HepG2 (cell line): ENCODE measurements around the gene FAM83C.

ENCODE experiments used
- EZH2 ChIP-seq: conservative IDR thresholded peaks from 2 replicates; pipeline ENCODE4 v1.6.1; 2012; ENCODE audit warnings: mild to moderate bottlenecking, low read depth, low read length, moderate library complexity
- FOXC1 ChIP-seq: sonication (generic); formaldehyde crosslinking; IDR thresholded peaks from 2 replicates; pipeline ENCODE4 v1.8.0; 2022; ENCODE audit warnings: mild to moderate bottlenecking, missing genetic modification reagents, borderline replicate concordance
- FOXK2 ChIP-seq: fragments of 450-650 bp; IDR thresholded peaks from 2 replicates; pipeline ENCODE4 v1.6.1; 2016
- GABPB1 ChIP-seq: IDR thresholded peaks from 2 replicates; pipeline ENCODE4 v1.6.1; 2016; ENCODE audit warnings: mild to moderate bottlenecking, missing genetic modification reagents, moderate library complexity, missing compliant biosample characterization
- KDM3A ChIP-seq: IDR thresholded peaks from 2 replicates; pipeline ENCODE4 v1.6.1; 2018; ENCODE audit warnings: low read depth, missing compliant biosample characterization
- ZSCAN12 ChIP-seq: sonication (generic); formaldehyde crosslinking; IDR thresholded peaks from 2 replicates; pipeline ENCODE4 v1.9.0; 2021; ENCODE audit warnings: mild to moderate bottlenecking, missing genetic modification reagents
- TF ChIP-seq, protein P1 (sequence below): sonication (generic); formaldehyde crosslinking; IDR thresholded peaks from 2 replicates; pipeline ENCODE4 v1.5.0; 2020; ENCODE audit warnings: mild to moderate bottlenecking, missing genetic modification reagents, moderate library complexity
- TF ChIP-seq, protein P2 (sequence below): sonication (generic); formaldehyde crosslinking; IDR thresholded peaks from 2 replicates; pipeline ENCODE4 v1.5.1; 2020; ENCODE audit warnings: mild to moderate bottlenecking, missing genetic modification reagents, moderate library complexity
- TF ChIP-seq, protein P3 (sequence below): sonication (generic); formaldehyde crosslinking; IDR thresholded peaks from 2 replicates; pipeline ENCODE4 v1.5.0; 2020; ENCODE audit warnings: missing genetic modification reagents
- TF ChIP-seq, protein P4 (sequence below): sonication (generic); formaldehyde crosslinking; IDR thresholded peaks from 2 replicates; pipeline ENCODE4 v1.4.0; 2020; ENCODE audit warnings: mild to moderate bottlenecking, low read depth, missing genetic modification reagents

DNA sequence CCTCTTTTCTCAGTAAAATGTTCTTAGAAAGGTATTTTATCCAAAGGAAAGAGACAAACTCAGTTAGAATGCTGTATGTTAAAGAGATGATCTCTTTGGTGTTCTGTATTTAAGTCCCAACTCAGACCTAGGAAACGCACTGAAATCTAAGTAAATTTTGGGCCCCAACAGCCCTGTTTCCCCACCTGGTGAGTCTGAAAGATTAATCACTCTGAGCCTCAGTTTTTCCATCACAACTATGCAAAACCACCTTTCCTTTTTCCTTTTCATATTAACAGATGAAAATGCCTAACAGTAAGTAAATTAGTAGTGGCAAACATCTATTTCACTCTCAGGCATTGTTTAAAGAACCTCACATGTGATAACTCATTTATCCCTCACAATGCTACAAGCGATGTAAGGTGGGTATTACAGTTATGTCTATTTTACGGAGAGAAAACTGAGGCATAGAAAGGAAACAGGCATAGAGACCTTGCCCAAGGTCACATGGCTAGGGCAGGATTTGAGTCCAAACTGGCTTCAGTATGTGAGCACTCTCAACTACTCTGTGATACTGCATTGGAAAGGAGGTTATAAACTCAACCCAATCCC, 36.0 kb upstream of the FAM83C start:
- no peak for TF ChIP-seq EZH2
- no peak for TF ChIP-seq ZSCAN12 (CRISPR knock-in tag)
- TF ChIP-seq, protein P1, sequence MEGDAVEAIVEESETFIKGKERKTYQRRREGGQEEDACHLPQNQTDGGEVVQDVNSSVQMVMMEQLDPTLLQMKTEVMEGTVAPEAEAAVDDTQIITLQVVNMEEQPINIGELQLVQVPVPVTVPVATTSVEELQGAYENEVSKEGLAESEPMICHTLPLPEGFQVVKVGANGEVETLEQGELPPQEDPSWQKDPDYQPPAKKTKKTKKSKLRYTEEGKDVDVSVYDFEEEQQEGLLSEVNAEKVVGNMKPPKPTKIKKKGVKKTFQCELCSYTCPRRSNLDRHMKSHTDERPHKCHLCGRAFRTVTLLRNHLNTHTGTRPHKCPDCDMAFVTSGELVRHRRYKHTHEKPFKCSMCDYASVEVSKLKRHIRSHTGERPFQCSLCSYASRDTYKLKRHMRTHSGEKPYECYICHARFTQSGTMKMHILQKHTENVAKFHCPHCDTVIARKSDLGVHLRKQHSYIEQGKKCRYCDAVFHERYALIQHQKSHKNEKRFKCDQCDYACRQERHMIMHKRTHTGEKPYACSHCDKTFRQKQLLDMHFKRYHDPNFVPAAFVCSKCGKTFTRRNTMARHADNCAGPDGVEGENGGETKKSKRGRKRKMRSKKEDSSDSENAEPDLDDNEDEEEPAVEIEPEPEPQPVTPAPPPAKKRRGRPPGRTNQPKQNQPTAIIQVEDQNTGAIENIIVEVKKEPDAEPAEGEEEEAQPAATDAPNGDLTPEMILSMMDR = no peak
- TF ChIP-seq, protein P2, sequence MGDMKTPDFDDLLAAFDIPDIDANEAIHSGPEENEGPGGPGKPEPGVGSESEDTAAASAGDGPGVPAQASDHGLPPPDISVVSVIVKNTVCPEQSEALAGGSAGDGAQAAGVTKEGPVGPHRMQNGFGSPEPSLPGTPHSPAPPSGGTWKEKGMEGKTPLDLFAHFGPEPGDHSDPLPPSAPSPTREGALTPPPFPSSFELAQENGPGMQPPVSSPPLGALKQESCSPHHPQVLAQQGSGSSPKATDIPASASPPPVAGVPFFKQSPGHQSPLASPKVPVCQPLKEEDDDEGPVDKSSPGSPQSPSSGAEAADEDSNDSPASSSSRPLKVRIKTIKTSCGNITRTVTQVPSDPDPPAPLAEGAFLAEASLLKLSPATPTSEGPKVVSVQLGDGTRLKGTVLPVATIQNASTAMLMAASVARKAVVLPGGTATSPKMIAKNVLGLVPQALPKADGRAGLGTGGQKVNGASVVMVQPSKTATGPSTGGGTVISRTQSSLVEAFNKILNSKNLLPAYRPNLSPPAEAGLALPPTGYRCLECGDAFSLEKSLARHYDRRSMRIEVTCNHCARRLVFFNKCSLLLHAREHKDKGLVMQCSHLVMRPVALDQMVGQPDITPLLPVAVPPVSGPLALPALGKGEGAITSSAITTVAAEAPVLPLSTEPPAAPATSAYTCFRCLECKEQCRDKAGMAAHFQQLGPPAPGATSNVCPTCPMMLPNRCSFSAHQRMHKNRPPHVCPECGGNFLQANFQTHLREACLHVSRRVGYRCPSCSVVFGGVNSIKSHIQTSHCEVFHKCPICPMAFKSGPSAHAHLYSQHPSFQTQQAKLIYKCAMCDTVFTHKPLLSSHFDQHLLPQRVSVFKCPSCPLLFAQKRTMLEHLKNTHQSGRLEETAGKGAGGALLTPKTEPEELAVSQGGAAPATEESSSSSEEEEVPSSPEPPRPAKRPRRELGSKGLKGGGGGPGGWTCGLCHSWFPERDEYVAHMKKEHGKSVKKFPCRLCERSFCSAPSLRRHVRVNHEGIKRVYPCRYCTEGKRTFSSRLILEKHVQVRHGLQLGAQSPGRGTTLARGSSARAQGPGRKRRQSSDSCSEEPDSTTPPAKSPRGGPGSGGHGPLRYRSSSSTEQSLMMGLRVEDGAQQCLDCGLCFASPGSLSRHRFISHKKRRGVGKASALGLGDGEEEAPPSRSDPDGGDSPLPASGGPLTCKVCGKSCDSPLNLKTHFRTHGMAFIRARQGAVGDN (CRISPR knock-in tag) = no peak
- TF ChIP-seq, protein P3, sequence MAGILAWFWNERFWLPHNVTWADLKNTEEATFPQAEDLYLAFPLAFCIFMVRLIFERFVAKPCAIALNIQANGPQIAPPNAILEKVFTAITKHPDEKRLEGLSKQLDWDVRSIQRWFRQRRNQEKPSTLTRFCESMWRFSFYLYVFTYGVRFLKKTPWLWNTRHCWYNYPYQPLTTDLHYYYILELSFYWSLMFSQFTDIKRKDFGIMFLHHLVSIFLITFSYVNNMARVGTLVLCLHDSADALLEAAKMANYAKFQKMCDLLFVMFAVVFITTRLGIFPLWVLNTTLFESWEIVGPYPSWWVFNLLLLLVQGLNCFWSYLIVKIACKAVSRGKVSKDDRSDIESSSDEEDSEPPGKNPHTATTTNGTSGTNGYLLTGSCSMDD (CRISPR knock-in tag) = no peak
- no peak for TF ChIP-seq KDM3A (CRISPR knock-in tag)
- no peak for TF ChIP-seq FOXC1 (CRISPR knock-in tag)
- TF ChIP-seq, protein P4, sequence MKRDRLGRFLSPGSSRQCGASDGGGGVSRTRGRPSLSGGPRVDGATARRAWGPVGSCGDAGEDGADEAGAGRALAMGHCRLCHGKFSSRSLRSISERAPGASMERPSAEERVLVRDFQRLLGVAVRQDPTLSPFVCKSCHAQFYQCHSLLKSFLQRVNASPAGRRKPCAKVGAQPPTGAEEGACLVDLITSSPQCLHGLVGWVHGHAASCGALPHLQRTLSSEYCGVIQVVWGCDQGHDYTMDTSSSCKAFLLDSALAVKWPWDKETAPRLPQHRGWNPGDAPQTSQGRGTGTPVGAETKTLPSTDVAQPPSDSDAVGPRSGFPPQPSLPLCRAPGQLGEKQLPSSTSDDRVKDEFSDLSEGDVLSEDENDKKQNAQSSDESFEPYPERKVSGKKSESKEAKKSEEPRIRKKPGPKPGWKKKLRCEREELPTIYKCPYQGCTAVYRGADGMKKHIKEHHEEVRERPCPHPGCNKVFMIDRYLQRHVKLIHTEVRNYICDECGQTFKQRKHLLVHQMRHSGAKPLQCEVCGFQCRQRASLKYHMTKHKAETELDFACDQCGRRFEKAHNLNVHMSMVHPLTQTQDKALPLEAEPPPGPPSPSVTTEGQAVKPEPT (CRISPR knock-in tag) = no peak
- TF ChIP-seq GABPB1 = no peak
- no peak for TF ChIP-seq FOXK2
